ENCODE results near the gene GPR42. TPM values are rescaled to one million over a fixed set of nuclear protein-coding genes. Genes with fewer than 3 reads are reported as not detected.

The GPR42 gene
- total RNA-seq, 1 experiment from 2014 or later: not detected

DNA sequence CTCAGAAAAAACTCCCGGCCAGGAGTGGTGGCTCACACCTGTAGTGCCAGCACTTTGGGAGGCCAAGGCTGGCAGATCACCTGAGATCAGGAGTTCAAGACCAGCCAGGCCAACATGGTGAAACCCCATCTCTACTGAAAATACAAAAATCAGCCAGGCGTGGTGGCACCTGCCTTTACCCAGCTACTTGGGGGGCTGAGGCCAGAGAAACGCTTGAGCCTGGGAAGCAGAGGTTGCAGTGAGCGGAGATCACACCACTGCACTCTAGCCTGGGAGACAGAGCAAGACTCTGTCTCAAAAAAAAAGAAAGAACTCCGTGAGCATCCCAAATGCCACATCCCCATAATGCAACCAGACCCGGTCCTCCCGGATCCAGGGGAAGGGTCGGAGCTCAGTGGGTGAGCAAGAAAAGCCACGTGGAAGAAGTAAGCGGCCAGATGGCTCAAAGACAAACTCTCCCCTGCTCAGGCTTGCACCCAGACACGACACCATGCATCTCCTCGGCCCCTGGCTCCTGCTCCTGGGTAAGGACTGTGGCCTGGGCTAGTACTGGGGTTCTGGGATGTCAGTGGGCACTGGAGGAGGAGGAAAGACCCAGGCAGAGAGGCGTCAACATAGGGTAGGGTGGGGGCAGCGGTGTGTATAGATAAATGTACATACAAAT, 39.2 kb upstream of the GPR42 start:
- intact Hi-C loops (cut with micrococcal nuclease): no loop called here
- no peaks in the 10 kb centered on the region for H3K9me2 ChIP-seq (ENCODE audit: insufficient read depth)
- ChIA-PET CTCF (no interaction called here), POLR2A (no interaction called here), RAD21 (ENCODE audit: low non-redundant PET in 1 of 2, low total read pairs in 2 of 2, uncharacterized antibody in 2 of 2, unreplicated experiment in 2 of 2) (no interaction called here)
- no peak for TF ChIP-seq POLR2A (IDR thresholded peaks at IDR 0.05; ENCODE audit: borderline replicate concordance, extremely low read depth, insufficient read depth, insufficient read length)
- TF ChIP-seq SIN3A (IDR thresholded peaks at IDR 0.05; ENCODE audit: low read depth): no peak
- TF ChIP-seq, protein P1, sequence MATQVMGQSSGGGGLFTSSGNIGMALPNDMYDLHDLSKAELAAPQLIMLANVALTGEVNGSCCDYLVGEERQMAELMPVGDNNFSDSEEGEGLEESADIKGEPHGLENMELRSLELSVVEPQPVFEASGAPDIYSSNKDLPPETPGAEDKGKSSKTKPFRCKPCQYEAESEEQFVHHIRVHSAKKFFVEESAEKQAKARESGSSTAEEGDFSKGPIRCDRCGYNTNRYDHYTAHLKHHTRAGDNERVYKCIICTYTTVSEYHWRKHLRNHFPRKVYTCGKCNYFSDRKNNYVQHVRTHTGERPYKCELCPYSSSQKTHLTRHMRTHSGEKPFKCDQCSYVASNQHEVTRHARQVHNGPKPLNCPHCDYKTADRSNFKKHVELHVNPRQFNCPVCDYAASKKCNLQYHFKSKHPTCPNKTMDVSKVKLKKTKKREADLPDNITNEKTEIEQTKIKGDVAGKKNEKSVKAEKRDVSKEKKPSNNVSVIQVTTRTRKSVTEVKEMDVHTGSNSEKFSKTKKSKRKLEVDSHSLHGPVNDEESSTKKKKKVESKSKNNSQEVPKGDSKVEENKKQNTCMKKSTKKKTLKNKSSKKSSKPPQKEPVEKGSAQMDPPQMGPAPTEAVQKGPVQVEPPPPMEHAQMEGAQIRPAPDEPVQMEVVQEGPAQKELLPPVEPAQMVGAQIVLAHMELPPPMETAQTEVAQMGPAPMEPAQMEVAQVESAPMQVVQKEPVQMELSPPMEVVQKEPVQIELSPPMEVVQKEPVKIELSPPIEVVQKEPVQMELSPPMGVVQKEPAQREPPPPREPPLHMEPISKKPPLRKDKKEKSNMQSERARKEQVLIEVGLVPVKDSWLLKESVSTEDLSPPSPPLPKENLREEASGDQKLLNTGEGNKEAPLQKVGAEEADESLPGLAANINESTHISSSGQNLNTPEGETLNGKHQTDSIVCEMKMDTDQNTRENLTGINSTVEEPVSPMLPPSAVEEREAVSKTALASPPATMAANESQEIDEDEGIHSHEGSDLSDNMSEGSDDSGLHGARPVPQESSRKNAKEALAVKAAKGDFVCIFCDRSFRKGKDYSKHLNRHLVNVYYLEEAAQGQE (IDR thresholded peaks at IDR 0.05; ENCODE audit: low read depth): no peak
- no peak for TF ChIP-seq FOSL1 (IDR thresholded peaks at IDR 0.05; ENCODE audit: low read depth)
- no peak for TF ChIP-seq ZFX (IDR thresholded peaks at IDR 0.05)
- TF ChIP-seq, protein P2, sequence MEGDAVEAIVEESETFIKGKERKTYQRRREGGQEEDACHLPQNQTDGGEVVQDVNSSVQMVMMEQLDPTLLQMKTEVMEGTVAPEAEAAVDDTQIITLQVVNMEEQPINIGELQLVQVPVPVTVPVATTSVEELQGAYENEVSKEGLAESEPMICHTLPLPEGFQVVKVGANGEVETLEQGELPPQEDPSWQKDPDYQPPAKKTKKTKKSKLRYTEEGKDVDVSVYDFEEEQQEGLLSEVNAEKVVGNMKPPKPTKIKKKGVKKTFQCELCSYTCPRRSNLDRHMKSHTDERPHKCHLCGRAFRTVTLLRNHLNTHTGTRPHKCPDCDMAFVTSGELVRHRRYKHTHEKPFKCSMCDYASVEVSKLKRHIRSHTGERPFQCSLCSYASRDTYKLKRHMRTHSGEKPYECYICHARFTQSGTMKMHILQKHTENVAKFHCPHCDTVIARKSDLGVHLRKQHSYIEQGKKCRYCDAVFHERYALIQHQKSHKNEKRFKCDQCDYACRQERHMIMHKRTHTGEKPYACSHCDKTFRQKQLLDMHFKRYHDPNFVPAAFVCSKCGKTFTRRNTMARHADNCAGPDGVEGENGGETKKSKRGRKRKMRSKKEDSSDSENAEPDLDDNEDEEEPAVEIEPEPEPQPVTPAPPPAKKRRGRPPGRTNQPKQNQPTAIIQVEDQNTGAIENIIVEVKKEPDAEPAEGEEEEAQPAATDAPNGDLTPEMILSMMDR (IDR thresholded peaks at IDR 0.05 in 2 of 3, conservative IDR thresholded peaks at IDR 0.05 in 1 of 3; ENCODE audit: borderline replicate concordance in 1 of 3, insufficient read depth in 1 of 3, low read depth in 2 of 3, low read length in 2 of 3): no peak
- no peak for TF ChIP-seq CBX3 (IDR thresholded peaks at IDR 0.05; ENCODE audit: low read depth)
- TF ChIP-seq, protein P3, sequence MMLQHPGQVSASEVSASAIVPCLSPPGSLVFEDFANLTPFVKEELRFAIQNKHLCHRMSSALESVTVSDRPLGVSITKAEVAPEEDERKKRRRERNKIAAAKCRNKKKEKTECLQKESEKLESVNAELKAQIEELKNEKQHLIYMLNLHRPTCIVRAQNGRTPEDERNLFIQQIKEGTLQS (IDR thresholded peaks at IDR 0.05): no peak
- TF ChIP-seq ELF1 (IDR thresholded peaks at IDR 0.05; ENCODE audit: borderline replicate concordance, low read depth): no peak
- TF ChIP-seq, protein P4, sequence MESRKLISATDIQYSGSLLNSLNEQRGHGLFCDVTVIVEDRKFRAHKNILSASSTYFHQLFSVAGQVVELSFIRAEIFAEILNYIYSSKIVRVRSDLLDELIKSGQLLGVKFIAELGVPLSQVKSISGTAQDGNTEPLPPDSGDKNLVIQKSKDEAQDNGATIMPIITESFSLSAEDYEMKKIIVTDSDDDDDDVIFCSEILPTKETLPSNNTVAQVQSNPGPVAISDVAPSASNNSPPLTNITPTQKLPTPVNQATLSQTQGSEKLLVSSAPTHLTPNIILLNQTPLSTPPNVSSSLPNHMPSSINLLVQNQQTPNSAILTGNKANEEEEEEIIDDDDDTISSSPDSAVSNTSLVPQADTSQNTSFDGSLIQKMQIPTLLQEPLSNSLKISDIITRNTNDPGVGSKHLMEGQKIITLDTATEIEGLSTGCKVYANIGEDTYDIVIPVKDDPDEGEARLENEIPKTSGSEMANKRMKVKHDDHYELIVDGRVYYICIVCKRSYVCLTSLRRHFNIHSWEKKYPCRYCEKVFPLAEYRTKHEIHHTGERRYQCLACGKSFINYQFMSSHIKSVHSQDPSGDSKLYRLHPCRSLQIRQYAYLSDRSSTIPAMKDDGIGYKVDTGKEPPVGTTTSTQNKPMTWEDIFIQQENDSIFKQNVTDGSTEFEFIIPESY (IDR thresholded peaks at IDR 0.05; ENCODE audit: extremely low read depth, insufficient replicate concordance, low read length): no peak
- no peak for TF ChIP-seq YY1 (IDR thresholded peaks at IDR 0.05; ENCODE audit: extremely low read depth, insufficient replicate concordance, low read depth, low read length)
- TF ChIP-seq EGR1 (IDR thresholded peaks at IDR 0.05; ENCODE audit: low read depth): no peak
- no peak for TF ChIP-seq ZNF274 (IDR thresholded peaks at IDR 0.05; ENCODE audit: low read depth, low read length)
- TF ChIP-seq JUND (IDR thresholded peaks at IDR 0.05): no peak
- H3K4me1 ChIP-seq (ENCODE audit: control insufficient read depth in 1 of 2, insufficient read depth in 2 of 2, low read length in 2 of 2): 0 out of 4 replicates have a peak, but pooled peaks cover 0 to 2% of the 10 kb centered on the region in 2 experiments
- no peak overlapping the region for H3K27ac ChIP-seq (ENCODE audit: low read depth, low read length)
- no peaks in the 10 kb centered on the region for H4K20me1 ChIP-seq (ENCODE audit: insufficient read depth)
- no TSS peak for BruUV-seq (replicated peaks)
- H3K36me3 ChIP-seq (ENCODE audit: control insufficient read depth in 1 of 2, insufficient read depth in 2 of 2, low read length in 2 of 2): no peaks in the 10 kb centered on the region
- ATAC-seq: no peak
- H2AFZ ChIP-seq (ENCODE audit: low read depth, low read length, poor library complexity, severe bottlenecking): no peak overlapping the region
- H3K9me3 ChIP-seq (ENCODE audit: control insufficient read depth in 1 of 2, insufficient read depth in 1 of 2, low read depth in 1 of 2, low read length in 2 of 2): no peaks in the 10 kb centered on the region
- H3K9ac ChIP-seq (ENCODE audit: low read length): no peak overlapping the region
- no peak overlapping the region for H3K4me3 ChIP-seq (replicated peaks in 1 of 2; ENCODE audit: low read depth in 1 of 2, low read length in 2 of 2)
- DNase-seq (ENCODE audit: low read depth, low spot score): no peak
- no peaks in the 10 kb centered on the region for H3K79me2 ChIP-seq (ENCODE audit: insufficient read depth, low read length)
- no peak overlapping the region for H3K4me2 ChIP-seq (ENCODE audit: low read length)
- H3K27me3 ChIP-seq (ENCODE audit: insufficient read depth, low read length): no peaks in the 10 kb centered on the region
